Neuronal stem cell (in vitro differentiated cells): Measurements from ENCODE around the gene HVCN1.

ENCODE experiments used
- DNase-seq: peaks from one replicate; pipeline ENCODE4 v3.0.0-alpha.2; 2013; ENCODE audit warnings: low spot score
- H2AFZ ChIP-seq: one replicate; pipeline ENCODE4 v1.6.1; 2013; ENCODE audit warnings: mild to moderate bottlenecking, low read length, inconsistent platforms
- H2AK5ac ChIP-seq: 2 replicates; pipeline ENCODE4 v1.6.1; 2013; ENCODE audit warnings: low read depth, mild to moderate bottlenecking, inconsistent platforms, low read length, moderate library complexity, mixed read lengths
- H2BK120ac ChIP-seq: 2 replicates; pipeline ENCODE4 v1.6.1; 2013; ENCODE audit warnings: low read depth, mild to moderate bottlenecking, inconsistent platforms, low read length, moderate library complexity, mixed read lengths
- H2BK12ac ChIP-seq: one replicate; pipeline ENCODE4 v1.6.1; 2013; ENCODE audit warnings: low read length, inconsistent platforms
- H2BK15ac ChIP-seq: 2 replicates; pipeline ENCODE4 v1.6.1; 2013; ENCODE audit warnings: mild to moderate bottlenecking, low read length, inconsistent platforms, mixed read lengths
- H2BK5ac ChIP-seq: one replicate; pipeline ENCODE4 v1.6.1; 2013; ENCODE audit warnings: inconsistent platforms, mild to moderate bottlenecking, low read length, moderate library complexity
- H3K14ac ChIP-seq: one replicate; pipeline ENCODE4 v1.6.1; 2013; ENCODE audit warnings: low read length, inconsistent platforms
- H3K18ac ChIP-seq: 2 replicates; pipeline ENCODE4 v1.6.1; 2013; ENCODE audit warnings: low read length, inconsistent platforms
- H3K23ac ChIP-seq: 2 replicates; pipeline ENCODE4 v1.6.1; 2013; ENCODE audit warnings: low read depth, mild to moderate bottlenecking, mixed read lengths, low read length, inconsistent platforms; ENCODE audit not compliant: poor library complexity
- H3K27ac ChIP-seq: replicated peaks from 3 replicates; pipeline ENCODE4 v1.5.1; 2013; ENCODE audit warnings: low read length, inconsistent platforms
- H3K27me3 ChIP-seq, 3 experiments: 2 replicates each; pipeline ENCODE4 v1.6.1; 2013; ENCODE audit warnings: low read length in 3 of 3, mild to moderate bottlenecking in 2 of 3, inconsistent platforms in 1 of 3, low read depth in 1 of 3, mixed read lengths in 1 of 3, moderate library complexity in 1 of 3; ENCODE audit not compliant: control insufficient read depth in 3 of 3, insufficient read depth in 3 of 3
- H3K36me3 ChIP-seq, 2 donors: replicated peaks in 1 of 2; 2 replicates each; pipeline ENCODE4 v1.6.1; 2013; ENCODE audit warnings: low read length in 2 of 2; ENCODE audit not compliant: control insufficient read depth in 2 of 2, insufficient read depth in 2 of 2
- H3K4ac ChIP-seq: 2 replicates; pipeline ENCODE4 v1.6.1; 2013; ENCODE audit warnings: inconsistent platforms, mild to moderate bottlenecking, low read length, moderate library complexity
- H3K4me1 ChIP-seq, 2 donors: 1 replicate in 1 of 2; 2 replicates in 1 of 2; pipeline ENCODE4 v1.6.1; 2013; ENCODE audit warnings: low read length in 2 of 2, low read depth in 1 of 2; ENCODE audit not compliant: control insufficient read depth in 2 of 2, insufficient read depth in 1 of 2
- H3K4me2 ChIP-seq: one replicate; pipeline ENCODE4 v1.6.1; 2013; ENCODE audit warnings: mild to moderate bottlenecking, low read length, inconsistent platforms; ENCODE audit not compliant: insufficient read depth, poor library complexity, severe bottlenecking
- H3K4me3 ChIP-seq, 2 donors: 2 replicates each; pipeline ENCODE4 v1.5.1; 2013; ENCODE audit warnings: low read length in 2 of 2, mild to moderate bottlenecking in 2 of 2, inconsistent platforms in 1 of 2, moderate library complexity in 1 of 2
- H3K79me1 ChIP-seq: one replicate; pipeline ENCODE4 v1.6.1; 2013; ENCODE audit warnings: low read depth, mild to moderate bottlenecking, inconsistent platforms, low read length, moderate library complexity
- H3K9ac ChIP-seq: one replicate; pipeline ENCODE4 v1.6.1; 2013; ENCODE audit warnings: mild to moderate bottlenecking, low read depth, low read length, inconsistent platforms; ENCODE audit not compliant: poor library complexity
- H3K9me3 ChIP-seq, 2 donors: replicated peaks in 1 of 2; 2 replicates each; pipeline versions ENCODE3 to v1.6.1; 2013; ENCODE audit warnings: low read length in 2 of 2, mild to moderate bottlenecking in 2 of 2, inconsistent platforms in 1 of 2, low read depth in 1 of 2, mixed read lengths in 1 of 2, moderate library complexity in 1 of 2; ENCODE audit not compliant: control insufficient read depth in 2 of 2, insufficient read depth in 1 of 2
- H4K8ac ChIP-seq: one replicate; pipeline ENCODE4 v1.6.1; 2013; ENCODE audit warnings: low read depth, mild to moderate bottlenecking, inconsistent platforms, low read length, moderate library complexity
- H4K91ac ChIP-seq: one replicate; pipeline ENCODE4 v1.6.1; 2013; ENCODE audit warnings: low read length, low read depth, mild to moderate bottlenecking, inconsistent platforms; ENCODE audit not compliant: poor library complexity
- WGBS, 2 donors: extraction: QIAGEN DNeasy Blood & Tissue Kit; methylation state at CpG; one replicate each; pipeline ENCODE4 v1.1.7; 2013; ENCODE audit warnings: missing lambda C conversion rate in 2 of 2, mixed read lengths in 1 of 2; ENCODE audit not compliant: insufficient read length in 2 of 2, insufficient replicate concordance in 1 of 2; ENCODE audit errors: extremely low coverage in 2 of 2; 5-methylcytosine and 5-hydroxymethylcytosine counted together

Gene HVCN1

DNA sequence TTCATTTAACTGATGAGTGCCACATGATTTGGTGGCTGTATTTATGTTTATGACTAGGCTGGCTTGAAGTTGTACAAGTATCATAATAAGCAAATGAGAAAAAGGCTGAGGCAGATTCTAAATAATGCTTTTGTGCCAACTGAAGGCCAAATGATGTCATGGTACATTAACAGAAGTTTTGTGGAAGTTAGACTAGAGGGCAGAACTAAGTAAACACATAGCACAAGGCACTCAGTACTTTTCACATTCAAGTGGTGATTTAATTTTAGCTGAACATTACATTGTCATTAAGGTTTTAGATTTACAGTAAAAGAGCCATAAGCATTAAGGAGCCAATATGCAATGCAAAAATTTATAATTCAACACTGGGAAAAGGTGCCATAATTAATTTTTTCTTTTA, 32.7 kb upstream of the HVCN1 start:
- H3K79me1 ChIP-seq, result peaks cover 7% of the 10 kb centered on the region
- H2AK5ac ChIP-seq, result no peak overlapping the region
- H3K9me3 ChIP-seq, result peaks cover 0 to 3% of the 10 kb centered on the region in 2 donors
- no peaks in the 10 kb centered on the region for H3K4me1 ChIP-seq
- no peak overlapping the region for H4K91ac ChIP-seq
- no peak overlapping the region for H4K8ac ChIP-seq
- no peak overlapping the region for H3K14ac ChIP-seq
- no peak overlapping the region for H2BK12ac ChIP-seq
- no peak overlapping the region for H3K23ac ChIP-seq
- no peak overlapping the region for H3K9ac ChIP-seq
- H3K36me3 ChIP-seq, result peaks cover 30 to 98% of the 10 kb centered on the region in 2 donors
- no peak overlapping the region for H2BK120ac ChIP-seq
- no peak for DNase-seq
- H3K4ac ChIP-seq, result no peak overlapping the region
- H2BK15ac ChIP-seq, result no peak overlapping the region
- H2BK5ac ChIP-seq, result no peak overlapping the region
- H3K4me2 ChIP-seq, result no peak overlapping the region
- H3K4me3 ChIP-seq, result no peak overlapping the region
- H3K27me3 ChIP-seq, result no peaks in the 10 kb centered on the region
- H3K27ac ChIP-seq, result no peak overlapping the region
- H2AFZ ChIP-seq, result no peak overlapping the region
- H3K18ac ChIP-seq, result no peak overlapping the region

DNA sequence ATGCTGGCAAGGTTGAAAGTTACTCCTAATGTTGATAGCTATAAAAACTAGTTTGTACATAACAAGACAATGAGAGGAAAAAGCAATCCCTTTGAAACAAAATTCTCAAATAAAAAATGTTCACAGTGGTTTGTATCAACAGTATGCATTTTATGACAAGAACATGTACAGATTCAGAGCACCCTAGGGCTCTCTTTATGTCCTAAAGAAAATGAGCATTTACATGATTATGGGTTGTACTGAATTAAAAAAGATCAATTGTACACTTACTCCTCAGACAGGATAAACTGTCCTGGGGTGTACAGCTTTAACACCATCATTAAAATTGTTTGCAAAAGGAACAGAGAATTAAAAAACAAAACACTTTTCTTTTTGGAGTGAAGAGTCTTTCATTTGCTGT, 31.6 kb upstream of the HVCN1 start:
- no peak overlapping the region for H3K18ac ChIP-seq
- H4K91ac ChIP-seq, result no peak overlapping the region
- no peak overlapping the region for H3K4me3 ChIP-seq
- no peaks in the 10 kb centered on the region for H3K4me1 ChIP-seq
- H2BK120ac ChIP-seq, result no peak overlapping the region
- no peak overlapping the region for H2AFZ ChIP-seq
- no peak overlapping the region for H2BK15ac ChIP-seq
- H3K4me2 ChIP-seq, result no peak overlapping the region
- H3K23ac ChIP-seq, result no peak overlapping the region
- no peaks in the 10 kb centered on the region for H3K27me3 ChIP-seq
- H3K14ac ChIP-seq, result no peak overlapping the region
- no peak overlapping the region for H2BK12ac ChIP-seq
- H3K9me3 ChIP-seq, result peaks cover 0 to 3% of the 10 kb centered on the region in 2 donors
- no peak overlapping the region for H4K8ac ChIP-seq
- no peak for DNase-seq
- no peak overlapping the region for H2BK5ac ChIP-seq
- no peak overlapping the region for H3K9ac ChIP-seq
- H3K79me1 ChIP-seq, result peaks cover 6% of the 10 kb centered on the region
- no peak overlapping the region for H3K4ac ChIP-seq
- H3K36me3 ChIP-seq, result peaks cover 26 to 92% of the 10 kb centered on the region in 2 donors
- H2AK5ac ChIP-seq, result no peak overlapping the region
- H3K27ac ChIP-seq, result no peak overlapping the region

DNA sequence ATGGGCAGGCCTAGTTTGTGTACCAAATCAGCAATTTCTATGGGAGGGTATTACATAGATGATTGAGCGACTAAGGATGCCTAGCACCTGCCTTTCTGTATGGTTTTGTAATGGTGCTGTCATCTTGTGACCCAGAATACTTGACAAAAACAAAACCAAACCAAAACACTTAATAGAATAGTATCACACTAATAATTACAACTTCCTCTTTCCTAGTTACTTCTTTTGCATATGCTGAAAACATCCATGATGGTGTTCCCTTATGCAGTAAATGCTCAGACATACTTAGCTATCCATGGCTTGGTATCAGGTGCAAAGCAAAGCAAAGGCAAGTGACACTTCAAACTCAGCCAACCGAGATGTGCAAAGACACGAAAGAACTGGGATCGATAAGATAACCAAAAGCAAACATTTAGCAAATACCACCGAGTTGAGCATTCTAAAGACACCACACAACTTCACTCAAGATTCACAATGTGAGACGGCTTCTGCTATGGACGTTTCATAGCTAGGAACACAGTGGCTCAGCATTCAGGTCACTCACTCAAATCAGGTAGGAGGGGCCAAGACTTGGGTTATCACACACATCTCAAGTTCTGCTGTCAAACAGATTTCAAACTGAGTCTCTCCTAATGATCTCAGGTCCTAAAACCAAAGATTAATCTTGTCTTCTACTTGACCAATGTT, 29.4 kb upstream of the HVCN1 start:
- DNase-seq, result no peak
- no peaks in the 10 kb centered on the region for H3K27me3 ChIP-seq
- no peak overlapping the region for H2BK120ac ChIP-seq
- H3K23ac ChIP-seq, result no peak overlapping the region
- no peak overlapping the region for H3K18ac ChIP-seq
- H4K91ac ChIP-seq, result no peak overlapping the region
- no peak overlapping the region for H2BK12ac ChIP-seq
- no peak overlapping the region for H3K4me3 ChIP-seq
- WGBS, 2 donors, result no CpG with 5 or more reads among the region's 7 CpGs
- no peak overlapping the region for H3K4ac ChIP-seq
- H3K36me3 ChIP-seq, result peaks cover 20 to 72% of the 10 kb centered on the region in 2 donors
- H2BK5ac ChIP-seq, result no peak overlapping the region
- H3K9me3 ChIP-seq, result no peaks in the 10 kb centered on the region
- no peaks in the 10 kb centered on the region for H3K4me1 ChIP-seq
- no peak overlapping the region for H3K27ac ChIP-seq
- no peak overlapping the region for H3K14ac ChIP-seq
- no peak overlapping the region for H2BK15ac ChIP-seq
- H4K8ac ChIP-seq, result no peak overlapping the region
- no peak overlapping the region for H2AK5ac ChIP-seq
- H3K4me2 ChIP-seq, result no peak overlapping the region
- peaks cover 1% of the 10 kb centered on the region for H3K79me1 ChIP-seq
- H2AFZ ChIP-seq, result no peak overlapping the region
- H3K9ac ChIP-seq, result no peak overlapping the region

DNA sequence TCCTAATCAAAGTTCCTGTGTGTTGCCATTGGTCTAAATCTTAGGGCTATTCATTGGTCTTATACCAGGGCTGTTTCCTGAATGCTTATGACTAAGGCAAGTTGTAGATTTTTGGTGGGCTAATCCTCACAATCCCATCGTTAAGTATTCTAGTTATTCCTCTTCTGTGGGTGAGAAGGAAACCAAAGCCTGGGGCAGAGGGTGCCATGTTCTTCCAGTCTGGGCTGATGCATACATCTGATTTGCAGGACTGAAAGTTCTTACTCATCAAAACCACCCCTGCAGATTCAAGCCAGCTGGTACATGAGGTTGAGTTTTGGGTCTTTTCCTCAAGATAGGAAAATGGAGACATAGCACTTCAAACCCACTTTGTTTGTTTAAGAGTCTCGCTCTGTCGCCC, 28.1 kb upstream of the HVCN1 start:
- Histone ChIP-seq H2BK120ac (no peak overlapping the region), H3K4me2 (no peak overlapping the region), H3K9me3 (no peaks in the 10 kb centered on the region), H3K36me3 (peaks cover 17 to 62% of the 10 kb centered on the region in 2 donors), H3K14ac (no peak overlapping the region), H2BK15ac (no peak overlapping the region), H3K4me1 (no peaks in the 10 kb centered on the region), H3K23ac (no peak overlapping the region), H3K9ac (no peak overlapping the region), H3K18ac (no peak overlapping the region), H2BK12ac (no peak overlapping the region), H4K8ac (no peak overlapping the region), H3K4ac (no peak overlapping the region), H3K27me3 (no peaks in the 10 kb centered on the region), H3K27ac (no peak overlapping the region), H2AK5ac (no peak overlapping the region), H3K4me3 (no peak overlapping the region), H2BK5ac (no peak overlapping the region), H4K91ac (no peak overlapping the region), H3K79me1 (peaks cover 1% of the 10 kb centered on the region), H2AFZ (no peak overlapping the region)
- DNase-seq, result no peak
- no CpG with 5 or more reads among the region's 3 CpGs for whole genome bisulfite sequencing, 2 donors
